ENCODE data around the gene NTM. TPM values are rescaled to one million over a fixed set of nuclear protein-coding genes. Genes with fewer than 3 reads are reported as not detected.

The NTM gene
- total RNA-seq, 1 donor from 2014 or later = 9.9 TPM

DNA sequence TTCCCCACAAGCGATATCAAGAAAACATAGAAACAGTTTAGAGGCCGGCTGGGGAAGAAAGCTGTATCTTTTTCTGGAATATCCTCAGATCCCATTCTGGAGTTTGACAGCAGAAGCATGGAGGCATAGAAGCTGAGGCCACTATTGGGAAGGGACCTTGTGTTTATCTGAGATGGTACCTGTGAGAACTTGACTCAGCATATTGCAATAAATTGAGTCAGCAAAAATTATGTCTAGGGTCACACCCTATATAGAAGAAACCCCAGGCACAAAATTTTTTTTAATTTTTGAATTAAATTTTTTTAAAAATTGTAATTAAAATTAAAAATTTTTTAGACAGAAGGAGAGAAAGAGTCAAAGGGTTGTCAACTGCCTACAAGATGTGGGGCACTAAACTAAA lies 178.7 kb downstream of the NTM start:
- Histone ChIP-seq H3K36me3 (ENCODE audit: control insufficient read depth in 3 of 3, insufficient read depth in 3 of 3, low read length in 3 of 3) (no peaks in the 10 kb centered on the region), H3K4me3 (ENCODE audit: low read length in 3 of 3) (no peak overlapping the region), H3K9me3 (ENCODE audit: control insufficient read depth in 3 of 3, low read length in 3 of 3) (no peaks in the 10 kb centered on the region), H3K27me3 (ENCODE audit: control insufficient read depth in 3 of 3, insufficient read depth in 3 of 3, low read length in 3 of 3) (peaks cover 0 to 5% (median 0%) of the 10 kb centered on the region in 3 donors), H3K9ac (ENCODE audit: low read depth in 1 of 3, low read length in 3 of 3) (no peak overlapping the region), H3K27ac (ENCODE audit: low read depth, low read length) (no peak overlapping the region), H3K4me1 (ENCODE audit: control insufficient read depth in 3 of 3, insufficient read depth in 3 of 3, low read length in 3 of 3) (peaks cover 2 to 5% (median 3%) of the 10 kb centered on the region in 3 donors)

DNA sequence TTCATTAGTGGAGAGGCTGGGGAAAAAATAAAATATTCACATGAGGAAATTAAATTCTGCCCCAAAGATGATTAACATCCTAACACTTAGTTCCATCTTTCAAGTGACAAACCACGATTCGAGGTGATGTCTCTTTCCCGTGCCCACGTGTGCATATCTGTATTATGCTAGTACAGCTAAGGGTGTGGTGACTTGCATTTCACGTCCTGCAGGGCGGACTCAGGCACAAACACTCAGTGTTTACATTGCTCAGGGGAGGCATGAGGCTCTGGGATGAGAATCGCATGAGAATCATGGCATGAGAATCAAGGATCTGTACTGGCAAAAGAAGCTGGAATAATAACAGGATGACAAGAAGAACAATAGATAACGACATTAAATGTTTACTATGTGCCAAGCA lies 179.4 kb downstream of the NTM start:
- Histone ChIP-seq H3K27me3 (ENCODE audit: control insufficient read depth in 3 of 3, insufficient read depth in 3 of 3, low read length in 3 of 3) (peaks cover 0 to 5% (median 0%) of the 10 kb centered on the region in 3 donors), H3K27ac (ENCODE audit: low read depth, low read length) (no peak overlapping the region), H3K9ac (ENCODE audit: low read depth in 1 of 3, low read length in 3 of 3) (no peak overlapping the region), H3K36me3 (ENCODE audit: control insufficient read depth in 3 of 3, insufficient read depth in 3 of 3, low read length in 3 of 3) (no peaks in the 10 kb centered on the region), H3K4me1 (ENCODE audit: control insufficient read depth in 3 of 3, insufficient read depth in 3 of 3, low read length in 3 of 3) (peaks cover 2 to 5% (median 3%) of the 10 kb centered on the region in 3 donors), H3K4me3 (ENCODE audit: low read length in 3 of 3) (no peak overlapping the region), H3K9me3 (ENCODE audit: control insufficient read depth in 3 of 3, low read length in 3 of 3) (no peaks in the 10 kb centered on the region)

GRCh38 chr11:131560287-131560686 lies 189.9 kb downstream of the NTM start:
- Histone ChIP-seq H3K9ac (ENCODE audit: low read depth in 1 of 3, low read length in 3 of 3) (no peak overlapping the region), H3K36me3 (ENCODE audit: control insufficient read depth in 3 of 3, insufficient read depth in 3 of 3, low read length in 3 of 3) (no peaks in the 10 kb centered on the region), H3K27ac (ENCODE audit: low read depth, low read length) (no peak overlapping the region), H3K9me3 (ENCODE audit: control insufficient read depth in 3 of 3, low read length in 3 of 3) (no peaks in the 10 kb centered on the region), H3K4me3 (ENCODE audit: low read length in 3 of 3) (no peak overlapping the region), H3K4me1 (ENCODE audit: control insufficient read depth in 3 of 3, insufficient read depth in 3 of 3, low read length in 3 of 3) (no peaks in the 10 kb centered on the region), H3K27me3 (ENCODE audit: control insufficient read depth in 3 of 3, insufficient read depth in 3 of 3, low read length in 3 of 3) (peaks cover 0 to 2% (median 0%) of the 10 kb centered on the region in 3 donors)

DNA sequence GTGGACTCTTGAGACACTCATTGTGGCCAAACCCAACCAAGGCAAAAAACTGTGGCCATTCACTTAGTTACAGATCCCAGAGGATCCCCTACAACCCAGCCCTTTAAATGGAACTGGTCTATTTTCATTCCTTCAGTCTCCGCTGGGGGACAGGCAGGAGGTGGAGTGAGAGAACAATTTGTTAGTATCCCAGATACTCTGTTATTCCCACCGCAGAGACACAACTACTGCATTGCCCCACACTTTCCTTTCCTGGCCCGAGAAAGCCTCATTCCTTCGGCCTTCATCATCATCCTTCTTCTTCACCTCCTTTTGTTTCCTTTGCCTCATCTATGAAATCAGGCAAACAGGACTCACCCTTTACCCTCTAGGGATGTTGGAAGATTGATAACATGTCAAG lies 191.1 kb downstream of the NTM start:
- Histone ChIP-seq H3K9me3 (ENCODE audit: control insufficient read depth in 3 of 3, low read length in 3 of 3) (no peaks in the 10 kb centered on the region), H3K4me3 (ENCODE audit: low read length in 3 of 3) (no peak overlapping the region), H3K4me1 (ENCODE audit: control insufficient read depth in 3 of 3, insufficient read depth in 3 of 3, low read length in 3 of 3) (no peaks in the 10 kb centered on the region), H3K27ac (ENCODE audit: low read depth, low read length) (no peak overlapping the region), H3K27me3 (ENCODE audit: control insufficient read depth in 3 of 3, insufficient read depth in 3 of 3, low read length in 3 of 3) (peaks cover 0 to 3% (median 0%) of the 10 kb centered on the region in 3 donors), H3K9ac (ENCODE audit: low read depth in 1 of 3, low read length in 3 of 3) (no peak overlapping the region), H3K36me3 (ENCODE audit: control insufficient read depth in 3 of 3, insufficient read depth in 3 of 3, low read length in 3 of 3) (no peaks in the 10 kb centered on the region)

DNA sequence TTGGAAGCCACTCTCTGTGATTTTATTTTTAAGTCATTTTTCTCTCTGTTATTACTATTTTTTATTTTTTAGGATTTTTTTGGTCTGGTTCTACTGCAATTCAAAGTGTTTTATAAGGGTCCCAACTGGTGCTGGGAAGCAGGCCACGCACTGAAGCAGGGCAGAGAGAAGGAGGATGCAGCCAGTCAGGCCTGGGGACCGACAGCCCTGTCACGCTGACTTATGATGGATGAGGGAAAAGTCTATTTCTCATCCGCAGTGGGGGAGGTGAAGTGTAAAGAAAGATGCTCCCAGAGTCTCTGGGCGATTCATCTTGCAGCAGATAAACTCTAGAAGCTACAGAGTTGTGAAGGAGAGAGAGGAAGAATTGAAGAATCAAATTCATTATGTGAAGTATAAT lies 191.6 kb downstream of the NTM start:
- Histone ChIP-seq H3K9ac (ENCODE audit: low read depth in 1 of 3, low read length in 3 of 3) (no peak overlapping the region), H3K4me3 (ENCODE audit: low read length in 3 of 3) (no peak overlapping the region), H3K4me1 (ENCODE audit: control insufficient read depth in 3 of 3, insufficient read depth in 3 of 3, low read length in 3 of 3) (no peaks in the 10 kb centered on the region)

DNA sequence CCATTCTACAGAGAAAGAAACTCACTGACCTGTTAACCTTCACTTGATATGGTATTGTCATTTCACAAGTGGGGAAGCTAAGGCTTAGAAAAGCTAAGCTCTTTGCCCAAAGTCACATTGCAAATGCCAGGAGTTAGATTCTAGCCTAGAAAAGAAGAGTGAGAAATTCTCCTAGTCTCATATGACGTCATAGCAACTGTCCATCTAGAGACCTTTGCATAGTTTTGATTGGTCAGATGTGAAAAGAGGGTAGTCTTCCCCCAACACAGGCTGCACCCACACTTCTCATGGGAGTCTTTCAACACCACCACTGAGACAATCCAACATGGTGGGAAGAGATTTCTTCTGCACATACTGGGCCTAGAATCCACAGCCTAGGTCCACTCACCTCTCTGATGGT lies 197.9 kb downstream of the NTM start:
- no peak overlapping the region for H3K9ac ChIP-seq (ENCODE audit: low read depth in 1 of 3, low read length in 3 of 3)
- H3K27ac ChIP-seq (ENCODE audit: low read depth, low read length) = no peak overlapping the region
- peaks cover 0 to 3% (median 0%) of the 10 kb centered on the region in 3 donors for H3K27me3 ChIP-seq (ENCODE audit: control insufficient read depth in 3 of 3, insufficient read depth in 3 of 3, low read length in 3 of 3)
- H3K9me3 ChIP-seq (ENCODE audit: control insufficient read depth in 3 of 3, low read length in 3 of 3) = no peaks in the 10 kb centered on the region
- H3K4me3 ChIP-seq (ENCODE audit: low read length in 3 of 3) = no peak overlapping the region
- H3K4me1 ChIP-seq (ENCODE audit: control insufficient read depth in 3 of 3, insufficient read depth in 3 of 3, low read length in 3 of 3) = no peaks in the 10 kb centered on the region
- H3K36me3 ChIP-seq (ENCODE audit: control insufficient read depth in 3 of 3, insufficient read depth in 3 of 3, low read length in 3 of 3) = no peaks in the 10 kb centered on the region

More for the DNA sequence above, 191.6 kb downstream of the NTM start:
- H3K27me3 ChIP-seq (ENCODE audit: control insufficient read depth in 3 of 3, insufficient read depth in 3 of 3, low read length in 3 of 3) = peaks cover 0 to 3% (median 0%) of the 10 kb centered on the region in 3 donors
- H3K27ac ChIP-seq (ENCODE audit: low read depth, low read length) = no peak overlapping the region
- no peaks in the 10 kb centered on the region for H3K36me3 ChIP-seq (ENCODE audit: control insufficient read depth in 3 of 3, insufficient read depth in 3 of 3, low read length in 3 of 3)
- H3K9me3 ChIP-seq (ENCODE audit: control insufficient read depth in 3 of 3, low read length in 3 of 3) = no peaks in the 10 kb centered on the region

- Histone ChIP-seq H3K9me3 (ENCODE audit: control insufficient read depth in 3 of 3, low read length in 3 of 3) (no peaks in the 10 kb centered on the region), H3K4me1 (ENCODE audit: control insufficient read depth in 3 of 3, insufficient read depth in 3 of 3, low read length in 3 of 3) (no peaks in the 10 kb centered on the region), H3K4me3 (ENCODE audit: low read length in 3 of 3) (no peak overlapping the region), H3K27ac (ENCODE audit: low read depth, low read length) (no peak overlapping the region), H3K36me3 (ENCODE audit: control insufficient read depth in 3 of 3, insufficient read depth in 3 of 3, low read length in 3 of 3) (no peaks in the 10 kb centered on the region), H3K27me3 (ENCODE audit: control insufficient read depth in 3 of 3, insufficient read depth in 3 of 3, low read length in 3 of 3) (peaks cover 0 to 6% (median 3%) of the 10 kb centered on the region in 3 donors), H3K9ac (ENCODE audit: low read depth in 1 of 3, low read length in 3 of 3) (no peak overlapping the region)
These were observed 201.2 kb downstream of the NTM start for GRCh38 chr11:131571571-131571970.

GRCh38 chr11:131572423-131572822 lies 202.0 kb downstream of the NTM start:
- Histone ChIP-seq H3K4me1 (ENCODE audit: control insufficient read depth in 3 of 3, insufficient read depth in 3 of 3, low read length in 3 of 3) (no peaks in the 10 kb centered on the region), H3K27ac (ENCODE audit: low read depth, low read length) (no peak overlapping the region), H3K9ac (ENCODE audit: low read depth in 1 of 3, low read length in 3 of 3) (no peak overlapping the region), H3K27me3 (ENCODE audit: control insufficient read depth in 3 of 3, insufficient read depth in 3 of 3, low read length in 3 of 3) (peaks cover 0 to 6% (median 3%) of the 10 kb centered on the region in 3 donors), H3K4me3 (ENCODE audit: low read length in 3 of 3) (no peak overlapping the region), H3K9me3 (ENCODE audit: control insufficient read depth in 3 of 3, low read length in 3 of 3) (no peaks in the 10 kb centered on the region), H3K36me3 (ENCODE audit: control insufficient read depth in 3 of 3, insufficient read depth in 3 of 3, low read length in 3 of 3) (no peaks in the 10 kb centered on the region)

DNA sequence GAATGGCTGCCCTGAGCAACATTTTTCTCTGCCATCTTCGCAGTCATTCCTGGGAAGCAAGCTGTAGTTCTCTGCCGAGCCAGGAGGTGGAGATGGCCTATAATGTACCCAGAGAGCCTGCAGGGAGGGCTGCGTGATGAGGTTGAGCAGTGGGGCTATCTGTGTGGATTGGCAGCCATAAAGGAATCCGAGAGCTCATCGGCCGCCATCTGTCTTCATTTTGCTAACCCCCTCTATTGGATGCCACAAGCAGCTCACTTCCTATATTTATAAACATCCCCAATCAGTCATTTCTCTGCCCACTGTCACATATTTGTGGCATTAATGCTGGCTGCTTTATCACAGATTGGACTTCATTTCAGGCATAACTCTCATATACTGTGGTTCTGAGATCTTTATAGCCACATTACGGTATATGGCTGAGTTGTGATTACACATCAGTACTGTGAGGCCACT lies 209.5 kb downstream of the NTM start:
- Histone ChIP-seq H3K27me3 (ENCODE audit: control insufficient read depth in 3 of 3, insufficient read depth in 3 of 3, low read length in 3 of 3) (peaks cover 0 to 7% (median 6%) of the 10 kb centered on the region in 3 donors), H3K4me1 (ENCODE audit: control insufficient read depth in 3 of 3, insufficient read depth in 3 of 3, low read length in 3 of 3) (no peaks in the 10 kb centered on the region), H3K9me3 (ENCODE audit: control insufficient read depth in 3 of 3, low read length in 3 of 3) (no peaks in the 10 kb centered on the region), H3K4me3 (ENCODE audit: low read length in 3 of 3) (no peak overlapping the region), H3K9ac (ENCODE audit: low read depth in 1 of 3, low read length in 3 of 3) (no peak overlapping the region), H3K36me3 (ENCODE audit: control insufficient read depth in 3 of 3, insufficient read depth in 3 of 3, low read length in 3 of 3) (no peaks in the 10 kb centered on the region), H3K27ac (ENCODE audit: low read depth, low read length) (no peak overlapping the region)

DNA sequence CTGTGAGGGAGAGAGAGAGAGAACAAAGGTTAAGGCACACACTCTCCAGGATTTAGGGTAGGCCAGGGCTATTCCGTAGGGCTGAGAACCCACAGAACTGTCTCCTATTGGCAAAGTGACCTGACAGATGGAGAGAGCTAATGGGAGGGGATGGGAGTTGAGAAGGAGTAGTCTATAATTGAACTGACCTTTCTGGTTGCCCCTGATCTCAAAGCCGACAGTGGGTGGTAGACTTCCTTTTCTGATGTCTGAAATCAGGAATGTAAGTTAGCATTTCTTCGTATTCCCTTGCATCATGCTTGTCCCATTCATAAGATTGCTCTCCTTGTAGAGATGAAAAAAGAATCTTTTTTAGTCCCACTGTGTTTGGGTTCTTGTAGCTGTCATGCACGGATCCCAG lies 210.1 kb downstream of the NTM start:
- Histone ChIP-seq H3K9ac (ENCODE audit: low read depth in 1 of 3, low read length in 3 of 3) (no peak overlapping the region), H3K27me3 (ENCODE audit: control insufficient read depth in 3 of 3, insufficient read depth in 3 of 3, low read length in 3 of 3) (peaks cover 0 to 10% (median 8%) of the 10 kb centered on the region in 3 donors), H3K9me3 (ENCODE audit: control insufficient read depth in 3 of 3, low read length in 3 of 3) (no peaks in the 10 kb centered on the region)

More for the DNA sequence above, 210.1 kb downstream of the NTM start:
- no peak overlapping the region for H3K27ac ChIP-seq (ENCODE audit: low read depth, low read length)
- H3K36me3 ChIP-seq (ENCODE audit: control insufficient read depth in 3 of 3, insufficient read depth in 3 of 3, low read length in 3 of 3) = no peaks in the 10 kb centered on the region
- no peak overlapping the region for H3K4me3 ChIP-seq (ENCODE audit: low read length in 3 of 3)
- no peaks in the 10 kb centered on the region for H3K4me1 ChIP-seq (ENCODE audit: control insufficient read depth in 3 of 3, insufficient read depth in 3 of 3, low read length in 3 of 3)
